Muscle of leg (tissue), 11 donors: Measurements from ENCODE around the gene EFNA3. TPM values are rescaled to one million over a fixed set of nuclear protein-coding genes. Genes with fewer than 3 reads are reported as not detected.

Source experiments
- DNase-seq: peaks from one replicate; pipeline ENCODE4 v3.0.0; 2013
- H3K27ac ChIP-seq: one replicate; pipeline ENCODE4 v1.5.1; 2013; ENCODE audit warnings: mild to moderate bottlenecking, low read length, control low read depth
- H3K27me3 ChIP-seq: one replicate; pipeline ENCODE4 v1.6.1; 2013; ENCODE audit warnings: low read length; ENCODE audit not compliant: control insufficient read depth, insufficient read depth
- H3K36me3 ChIP-seq: one replicate; pipeline ENCODE4 v1.6.1; 2013; ENCODE audit warnings: low read length; ENCODE audit not compliant: control insufficient read depth, insufficient read depth
- H3K4me1 ChIP-seq: one replicate; pipeline ENCODE4 v1.6.1; 2013; ENCODE audit warnings: low read length; ENCODE audit not compliant: control insufficient read depth, insufficient read depth
- H3K4me3 ChIP-seq: one replicate; pipeline ENCODE4 v1.5.1; 2013; ENCODE audit warnings: low read length, control low read depth
- H3K9me3 ChIP-seq: replicated peaks from 2 replicates; pipeline ENCODE4 v1.6.1; 2013; ENCODE audit warnings: low read depth, low read length; ENCODE audit not compliant: control insufficient read depth
- whole genome bisulfite sequencing: methylation state at CpG from one replicate; pipeline ENCODE4 v1.1.5; 2013; ENCODE audit warnings: missing lambda C conversion rate; ENCODE audit not compliant: insufficient coverage; 5-methylcytosine and 5-hydroxymethylcytosine counted together
- polyA plus RNA-seq, 8 donors: library from polyadenylated mRNA; unstranded; fragments of 120-200 nt; gene quantifications; one replicate each; pipeline versions ENCODE4 v1.2.1 to v1.2.3, GENCODE V29; 2013; ENCODE audit warnings: inconsistent platforms in 1 of 8, low replicate concordance in 1 of 8; ENCODE audit not compliant: insufficient read length in 8 of 8, insufficient read depth in 1 of 8
- total RNA-seq: library from RNA; stranded (reverse); fragments of 120-200 nt; gene quantifications from one replicate; pipeline ENCODE4 v1.2.4, GENCODE V29; 2013

EFNA3 gene
- total and polyA plus RNA-seq, 9 donors, result 1.7 to 3.9 (median 2.2) TPM

- peaks cover 65% of the 10 kb centered on the region for H3K27me3 ChIP-seq
- peaks cover 38% of the 10 kb centered on the region for H3K4me1 ChIP-seq
- no peak overlapping the region for H3K27ac ChIP-seq
- no peak overlapping the region for H3K4me3 ChIP-seq
- H3K36me3 ChIP-seq, result no peaks in the 10 kb centered on the region
- 54% methylated on average over 9 of the region's 16 CpGs for WGBS
- DNase-seq, result no peak
- no peaks in the 10 kb centered on the region for H3K9me3 ChIP-seq
Observed at GRCh38 chr1:155124503-155125463, 46.1 kb downstream of the EFNA3 start.

GRCh38 chr1:155125511-155125945, 46.9 kb downstream of the EFNA3 start:
- H3K4me3 ChIP-seq, result no peak overlapping the region

GRCh38 chr1:155125946-155126555, 47.4 kb downstream of the EFNA3 start:
- DNase-seq, result peak; percentile 70

More at GRCh38 chr1:155125511-155125945, 46.9 kb downstream of the EFNA3 start:
- 25% methylated on average over 10 of the region's 11 CpGs for WGBS
- peaks cover 66% of the 10 kb centered on the region for H3K27me3 ChIP-seq
- DNase-seq, result no peak
- H3K9me3 ChIP-seq, result no peaks in the 10 kb centered on the region
- H3K4me1 ChIP-seq, result peaks cover 42% of the 10 kb centered on the region
- H3K36me3 ChIP-seq, result no peaks in the 10 kb centered on the region
- H3K27ac ChIP-seq, result no peak overlapping the region

DNA sequence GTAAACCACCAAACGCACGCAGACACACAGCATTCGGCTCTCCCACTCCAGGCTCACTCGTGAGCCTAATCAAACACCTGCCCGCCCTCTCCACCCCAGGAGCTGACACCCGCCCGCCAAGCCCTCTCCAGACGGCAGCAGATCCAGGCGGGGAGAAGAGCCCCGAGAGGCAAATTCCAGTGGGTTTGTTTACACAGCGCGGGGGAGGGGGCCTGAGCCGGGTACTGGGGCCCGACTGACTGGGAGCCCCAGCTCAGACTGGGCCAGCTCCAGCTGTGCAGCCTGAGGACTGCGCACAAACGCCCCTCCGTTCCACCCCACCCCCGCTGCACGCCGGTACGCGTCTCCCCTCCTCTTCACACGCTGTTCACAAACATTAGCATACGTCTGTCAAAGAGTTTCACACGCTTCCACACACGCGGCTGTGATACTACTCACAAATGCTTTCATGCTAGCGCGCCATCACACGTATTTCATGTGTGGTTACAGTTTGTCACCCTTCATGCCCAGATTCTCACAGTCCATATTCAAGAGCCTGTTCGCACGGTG, 48.0 kb downstream of the EFNA3 start:
- peak; percentile 45 for DNase-seq
- peak overlapping the region; percentile 50 for H3K4me3 ChIP-seq
- H3K27me3 ChIP-seq, result peaks cover 61% of the 10 kb centered on the region
- no peaks in the 10 kb centered on the region for H3K9me3 ChIP-seq
- peak overlapping the region; percentile 37 for H3K27ac ChIP-seq
- WGBS, result under 1% methylated on average over 31 of the region's 32 CpGs
- peaks cover 42% of the 10 kb centered on the region for H3K4me1 ChIP-seq
- H3K36me3 ChIP-seq, result peaks cover 3% of the 10 kb centered on the region

More at GRCh38 chr1:155125946-155126555, 47.4 kb downstream of the EFNA3 start:
- H3K27me3 ChIP-seq, result peaks cover 63% of the 10 kb centered on the region
- no peaks in the 10 kb centered on the region for H3K9me3 ChIP-seq
- WGBS, result 7% methylated on average over 48 of the region's 53 CpGs
- peak overlapping the region; percentile 50 for H3K4me3 ChIP-seq
- peaks cover 42% of the 10 kb centered on the region for H3K4me1 ChIP-seq
- no peak overlapping the region for H3K27ac ChIP-seq
- no peaks in the 10 kb centered on the region for H3K36me3 ChIP-seq

DNA sequence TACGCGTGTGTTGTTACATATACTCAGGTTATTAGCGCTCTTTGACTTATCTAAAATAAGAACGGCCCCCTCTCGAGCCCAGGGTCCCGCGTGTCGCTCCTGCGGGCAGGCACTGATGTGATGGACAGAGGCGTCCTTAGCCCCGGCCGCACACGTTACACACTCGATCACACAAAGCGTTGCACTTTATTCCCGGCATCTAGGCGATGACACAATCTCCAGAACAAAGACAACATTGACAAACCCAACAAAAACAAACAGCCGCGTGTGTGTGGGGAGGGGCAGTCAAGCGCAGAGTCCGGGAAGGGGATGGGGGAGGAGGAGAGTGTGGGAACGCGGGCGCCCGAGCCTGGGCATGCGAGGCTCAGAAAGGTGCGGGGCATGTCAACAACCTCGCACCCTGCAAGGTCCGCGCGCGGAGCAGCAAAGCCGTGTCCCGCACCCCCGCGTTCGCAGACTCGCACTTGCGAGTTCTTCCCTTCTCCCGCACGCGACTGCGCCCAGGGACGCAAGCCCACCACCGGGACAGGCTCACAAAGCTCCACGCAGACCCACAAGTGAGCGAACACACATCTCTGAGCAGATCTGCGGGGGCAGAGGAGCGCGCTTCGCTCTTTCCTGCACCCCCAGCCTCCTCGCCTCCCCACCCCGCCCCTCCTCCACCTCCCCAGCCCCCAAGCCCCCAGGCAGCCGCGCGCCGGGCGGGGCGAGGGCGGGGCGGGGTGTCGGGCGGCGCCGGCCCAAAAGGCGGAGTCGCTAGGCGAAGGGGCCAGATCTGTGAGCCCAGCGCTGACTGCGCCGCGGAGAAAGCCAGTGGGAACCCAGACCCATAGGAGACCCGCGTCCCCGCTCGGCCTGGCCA, 48.7 kb downstream of the EFNA3 start, which contains the start of gene EFNA1:
Gene EFNA1, plus strand, starts transcription at position 772 of the 862 bp plus-strand sequence. CDS start 102 bp downstream, outside the sequence.
- peak; percentile 66 for DNase-seq
- H3K27me3 ChIP-seq, result peaks cover 62% of the 10 kb centered on the region
- peaks cover 42% of the 10 kb centered on the region for H3K4me1 ChIP-seq
- peak within 1 kb of the TSS; percentile 59 for H3K27ac ChIP-seq
- peaks cover 7% of the 10 kb centered on the region for H3K36me3 ChIP-seq
- H3K4me3 ChIP-seq, result peak within 1 kb of the TSS; percentile 50
- WGBS, result 0% methylated on average over 44 of the region's 76 CpGs
- H3K9me3 ChIP-seq, result no peaks in the 10 kb centered on the region

GRCh38 chr1:155127967-155128754, 49.5 kb downstream of the EFNA3 start:
- H3K9me3 ChIP-seq, result no peaks in the 10 kb centered on the region
- peak overlapping the region; percentile 50 for H3K4me3 ChIP-seq
- peak overlapping the region; percentile 47 for H3K27ac ChIP-seq
- H3K36me3 ChIP-seq, result peaks cover 9% of the 10 kb centered on the region
- H3K4me1 ChIP-seq, result peaks cover 42% of the 10 kb centered on the region
- no peak for DNase-seq
- 4% methylated on average over 12 of the region's 17 CpGs for WGBS
- peaks cover 62% of the 10 kb centered on the region for H3K27me3 ChIP-seq

- Histone ChIP-seq H3K36me3 (peaks cover 16% of the 10 kb centered on the region), H3K9me3 (no peaks in the 10 kb centered on the region), H3K27ac (peak overlapping the region; percentile 25), H3K4me3 (peak overlapping the region; percentile 50), H3K4me1 (peaks cover 43% of the 10 kb centered on the region), H3K27me3 (peaks cover 62% of the 10 kb centered on the region)
- DNase-seq, result peak; percentile 43
- 7% methylated on average over 3 of the region's 14 CpGs for WGBS
Observed at GRCh38 chr1:155128755-155129473, 50.3 kb downstream of the EFNA3 start.

DNA sequence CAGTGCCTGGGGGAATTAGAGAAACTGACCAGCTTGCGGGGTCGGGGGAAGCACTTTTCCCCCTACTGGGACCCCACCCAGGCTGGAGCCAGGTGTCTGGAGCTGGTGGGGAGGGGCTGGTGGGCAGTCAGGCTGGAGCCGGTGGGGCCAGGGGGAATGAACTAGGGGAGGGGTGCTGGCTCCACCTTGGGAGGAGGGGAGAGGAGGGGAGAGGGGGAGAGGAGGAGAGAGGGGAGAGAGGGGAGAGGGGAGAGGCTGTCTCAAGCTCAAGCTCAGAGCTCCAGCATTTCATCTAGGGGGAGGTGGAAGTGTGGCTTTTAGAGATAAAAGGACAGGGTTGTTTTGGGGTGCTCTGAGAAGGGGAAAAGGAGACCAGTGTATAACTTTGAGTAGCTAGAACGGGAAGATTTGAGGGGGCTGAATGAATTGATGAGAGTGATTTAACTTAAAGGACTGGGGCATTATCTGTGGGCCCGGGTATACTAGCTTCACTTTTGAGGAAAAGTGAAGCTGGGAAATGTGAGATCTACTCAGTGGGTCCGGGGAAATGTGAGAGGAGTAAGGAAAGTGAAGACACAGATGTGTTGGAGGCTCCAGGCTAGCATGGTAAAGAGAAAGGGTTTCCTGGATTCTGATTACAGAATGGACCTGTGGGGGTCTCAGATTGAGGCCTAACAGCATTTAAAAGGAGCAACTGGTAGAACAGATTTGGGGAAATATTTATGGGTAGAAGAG, 51.8 kb downstream of the EFNA3 start:
- Histone ChIP-seq H3K27me3 (peaks cover 50% of the 10 kb centered on the region), H3K4me3 (peak overlapping the region; percentile 50), H3K36me3 (peaks cover 17% of the 10 kb centered on the region), H3K4me1 (peaks cover 59% of the 10 kb centered on the region), H3K27ac (peak overlapping the region; percentile 17), H3K9me3 (no peaks in the 10 kb centered on the region)
- whole genome bisulfite sequencing, result 9% methylated on average over 4 of the region's 6 CpGs
- DNase-seq, result no peak
